Neural cell (in vitro differentiated cells): Measurements from ENCODE around the gene MAP1LC3B2. TPM values are rescaled to one million over a fixed set of nuclear protein-coding genes. Genes with fewer than 3 reads are reported as not detected.

Experiments
- H2AFZ ChIP-seq: fragments of 200-600, 300-800 bp; sonication (generic), shearing (Covaris generic); 2 replicates; pipeline ENCODE4 v1.6.0; 2014; ENCODE audit warnings: low read depth, mild to moderate bottlenecking, antibody characterized with exemption, low read length, moderate library complexity
- H3F3A ChIP-seq: fragments of 200-600 bp; shearing (Covaris generic); 2 replicates; pipeline ENCODE4 v1.6.1; 2016; ENCODE audit warnings: mild to moderate bottlenecking, moderate library complexity, mixed read lengths, antibody characterized with exemption, low read length; ENCODE audit not compliant: insufficient read depth, poor library complexity, severe bottlenecking
- H3K27ac ChIP-seq: fragments of 200-600, 300-800 bp; sonication (generic), shearing (Covaris generic); 2 replicates; pipeline ENCODE4 v1.5.1; 2014; ENCODE audit warnings: mild to moderate bottlenecking, low read length, moderate library complexity
- H3K27me3 ChIP-seq: fragments of 300-800, 200-600 bp; sonication (generic), shearing (Covaris generic); 2 replicates; pipeline ENCODE4 v1.6.0; 2014; ENCODE audit warnings: mild to moderate bottlenecking, low read depth, low read length, moderate library complexity; ENCODE audit not compliant: insufficient read depth
- H3K36me3 ChIP-seq: fragments of 300-800, 200-600 bp; sonication (generic), shearing (Covaris generic); 2 replicates; pipeline ENCODE4 v1.5.1; 2014; ENCODE audit warnings: mild to moderate bottlenecking, antibody characterized with exemption, low read length, moderate library complexity; ENCODE audit not compliant: insufficient read depth
- H3K4me2 ChIP-seq: fragments of 300-800, 200-600 bp; sonication (generic), shearing (Covaris generic); 2 replicates; pipeline ENCODE4 v1.6.0; 2014; ENCODE audit warnings: mild to moderate bottlenecking, low read length
- H3K4me3 ChIP-seq: fragments of 300-800, 200-600 bp; sonication (generic), shearing (Covaris generic); 2 replicates; pipeline ENCODE4 v1.5.1; 2014; ENCODE audit warnings: mild to moderate bottlenecking, low read length, moderate library complexity
- H3K79me2 ChIP-seq: fragments of 200-600 bp; shearing (Covaris generic); replicated peaks from 2 replicates; pipeline ENCODE4 v1.6.0; 2014; ENCODE audit warnings: mild to moderate bottlenecking, low read length, moderate library complexity; ENCODE audit not compliant: insufficient read depth
- H3K9ac ChIP-seq: fragments of 300-800, 200-600 bp; sonication (generic), shearing (Covaris generic); 2 replicates; pipeline ENCODE4 v1.6.1; 2016; ENCODE audit warnings: mild to moderate bottlenecking, low read length, mixed read lengths
- H3K9me2 ChIP-seq: fragments of 200-600 bp; shearing (Covaris generic); 2 replicates; pipeline ENCODE4 v1.6.1; 2016; ENCODE audit warnings: mild to moderate bottlenecking, low read length, mixed read lengths; ENCODE audit not compliant: insufficient read depth
- H3K9me3 ChIP-seq: fragments of 200-600, 300-800 bp; sonication (generic), shearing (Covaris generic); 2 replicates; pipeline ENCODE4 v1.6.1; 2016; ENCODE audit warnings: mild to moderate bottlenecking, mixed run types, low read length, moderate library complexity, mixed read lengths
- H4K20me1 ChIP-seq: fragments of 200-600 bp; shearing (Covaris generic); 2 replicates; pipeline ENCODE4 v1.6.1; 2016; ENCODE audit warnings: mild to moderate bottlenecking, mixed run types; ENCODE audit not compliant: insufficient read depth
- EP300 ChIP-seq: fragments of 450-650 bp; conservative IDR thresholded peaks from 2 replicates; pipeline ENCODE4 v1.6.1; 2014; ENCODE audit warnings: antibody characterized with exemption, mild to moderate bottlenecking, moderate library complexity; ENCODE audit not compliant: poor library complexity, severe bottlenecking
- EZH2 ChIP-seq: fragments of 200-600, 300-800 bp; shearing (Covaris generic), sonication (generic); IDR thresholded peaks from 2 replicates; pipeline ENCODE4 v1.6.1; 2014; ENCODE audit warnings: antibody characterized with exemption, low read length, borderline replicate concordance, mild to moderate bottlenecking; ENCODE audit not compliant: insufficient read depth, poor library complexity, severe bottlenecking
- MXI1 ChIP-seq: fragments of 450-650 bp; conservative IDR thresholded peaks from 2 replicates; pipeline ENCODE4 v1.6.1; 2014; ENCODE audit warnings: antibody characterized with exemption, mild to moderate bottlenecking; ENCODE audit not compliant: poor library complexity, severe bottlenecking
- POLR2AphosphoS5 ChIP-seq: IDR thresholded peaks from 2 replicates; pipeline ENCODE4 v1.6.1; 2012
- RAD21 ChIP-seq: fragments of 450-650 bp; conservative IDR thresholded peaks from 2 replicates; pipeline ENCODE4 v1.6.1; 2014; ENCODE audit warnings: antibody characterized with exemption, mild to moderate bottlenecking, moderate library complexity
- SMC3 ChIP-seq: fragments of 450-650 bp; conservative IDR thresholded peaks from 2 replicates; pipeline ENCODE4 v1.6.1; 2014; ENCODE audit warnings: antibody characterized with exemption, mild to moderate bottlenecking, moderate library complexity; ENCODE audit not compliant: poor library complexity
- TAF1 ChIP-seq: IDR thresholded peaks from 2 replicates; pipeline ENCODE4 v1.6.1; 2012; ENCODE audit warnings: low read depth
- polyA plus RNA-seq: library from polyadenylated mRNA; depleted of rRNA; stranded (reverse); fragments of >200 nt; gene quantifications from 2 replicates; pipeline ENCODE4 v1.2.3, GENCODE V29; 2014
- TF ChIP-seq, protein P1 (sequence below): IDR thresholded peaks from 2 replicates; pipeline ENCODE4 v1.6.1; 2012; ENCODE audit warnings: borderline replicate concordance
- TF ChIP-seq, protein P2 (sequence below): fragments of 450-650 bp; IDR thresholded peaks from 2 replicates; pipeline ENCODE4 v1.5.1; 2014; ENCODE audit warnings: antibody characterized with exemption, mild to moderate bottlenecking, moderate library complexity; ENCODE audit not compliant: poor library complexity, severe bottlenecking

The MAP1LC3B2 gene
- polyA plus RNA-seq, 1 donor from 2014 or later = 3.9 TPM

DNA sequence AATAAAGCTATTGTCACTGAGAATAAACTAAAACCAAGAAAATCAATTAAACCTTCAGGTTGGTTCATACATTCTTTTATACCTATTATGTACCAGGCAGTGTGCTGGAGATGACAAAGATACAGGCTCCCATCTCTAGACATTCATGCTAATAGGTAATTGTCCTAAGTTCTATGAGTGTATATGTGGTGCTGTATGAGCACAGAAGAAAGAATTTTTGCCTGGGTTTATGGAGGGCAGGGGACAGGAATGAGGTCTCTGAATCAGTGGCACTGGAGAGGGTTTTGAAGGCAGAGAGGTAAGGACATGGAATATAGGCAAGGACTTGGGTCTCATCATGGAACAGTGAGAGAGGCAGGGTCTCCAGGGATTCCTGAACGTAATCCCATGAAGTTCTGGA, 38.7 kb downstream of the MAP1LC3B2 start:
- TF ChIP-seq POLR2AphosphoS5 = no peak
- no peak for TF ChIP-seq MXI1
- no peak for TF ChIP-seq EZH2
- no peak for TF ChIP-seq SMC3
- TF ChIP-seq, protein P1, sequence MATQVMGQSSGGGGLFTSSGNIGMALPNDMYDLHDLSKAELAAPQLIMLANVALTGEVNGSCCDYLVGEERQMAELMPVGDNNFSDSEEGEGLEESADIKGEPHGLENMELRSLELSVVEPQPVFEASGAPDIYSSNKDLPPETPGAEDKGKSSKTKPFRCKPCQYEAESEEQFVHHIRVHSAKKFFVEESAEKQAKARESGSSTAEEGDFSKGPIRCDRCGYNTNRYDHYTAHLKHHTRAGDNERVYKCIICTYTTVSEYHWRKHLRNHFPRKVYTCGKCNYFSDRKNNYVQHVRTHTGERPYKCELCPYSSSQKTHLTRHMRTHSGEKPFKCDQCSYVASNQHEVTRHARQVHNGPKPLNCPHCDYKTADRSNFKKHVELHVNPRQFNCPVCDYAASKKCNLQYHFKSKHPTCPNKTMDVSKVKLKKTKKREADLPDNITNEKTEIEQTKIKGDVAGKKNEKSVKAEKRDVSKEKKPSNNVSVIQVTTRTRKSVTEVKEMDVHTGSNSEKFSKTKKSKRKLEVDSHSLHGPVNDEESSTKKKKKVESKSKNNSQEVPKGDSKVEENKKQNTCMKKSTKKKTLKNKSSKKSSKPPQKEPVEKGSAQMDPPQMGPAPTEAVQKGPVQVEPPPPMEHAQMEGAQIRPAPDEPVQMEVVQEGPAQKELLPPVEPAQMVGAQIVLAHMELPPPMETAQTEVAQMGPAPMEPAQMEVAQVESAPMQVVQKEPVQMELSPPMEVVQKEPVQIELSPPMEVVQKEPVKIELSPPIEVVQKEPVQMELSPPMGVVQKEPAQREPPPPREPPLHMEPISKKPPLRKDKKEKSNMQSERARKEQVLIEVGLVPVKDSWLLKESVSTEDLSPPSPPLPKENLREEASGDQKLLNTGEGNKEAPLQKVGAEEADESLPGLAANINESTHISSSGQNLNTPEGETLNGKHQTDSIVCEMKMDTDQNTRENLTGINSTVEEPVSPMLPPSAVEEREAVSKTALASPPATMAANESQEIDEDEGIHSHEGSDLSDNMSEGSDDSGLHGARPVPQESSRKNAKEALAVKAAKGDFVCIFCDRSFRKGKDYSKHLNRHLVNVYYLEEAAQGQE = no peak
- TF ChIP-seq RAD21 = no peak
- TF ChIP-seq, protein P2, sequence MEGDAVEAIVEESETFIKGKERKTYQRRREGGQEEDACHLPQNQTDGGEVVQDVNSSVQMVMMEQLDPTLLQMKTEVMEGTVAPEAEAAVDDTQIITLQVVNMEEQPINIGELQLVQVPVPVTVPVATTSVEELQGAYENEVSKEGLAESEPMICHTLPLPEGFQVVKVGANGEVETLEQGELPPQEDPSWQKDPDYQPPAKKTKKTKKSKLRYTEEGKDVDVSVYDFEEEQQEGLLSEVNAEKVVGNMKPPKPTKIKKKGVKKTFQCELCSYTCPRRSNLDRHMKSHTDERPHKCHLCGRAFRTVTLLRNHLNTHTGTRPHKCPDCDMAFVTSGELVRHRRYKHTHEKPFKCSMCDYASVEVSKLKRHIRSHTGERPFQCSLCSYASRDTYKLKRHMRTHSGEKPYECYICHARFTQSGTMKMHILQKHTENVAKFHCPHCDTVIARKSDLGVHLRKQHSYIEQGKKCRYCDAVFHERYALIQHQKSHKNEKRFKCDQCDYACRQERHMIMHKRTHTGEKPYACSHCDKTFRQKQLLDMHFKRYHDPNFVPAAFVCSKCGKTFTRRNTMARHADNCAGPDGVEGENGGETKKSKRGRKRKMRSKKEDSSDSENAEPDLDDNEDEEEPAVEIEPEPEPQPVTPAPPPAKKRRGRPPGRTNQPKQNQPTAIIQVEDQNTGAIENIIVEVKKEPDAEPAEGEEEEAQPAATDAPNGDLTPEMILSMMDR = no peak
- TF ChIP-seq TAF1 = no peak
- no peak for TF ChIP-seq EP300
- H3F3A ChIP-seq = no peaks in the 10 kb centered on the region
- H3K36me3 ChIP-seq = no peaks in the 10 kb centered on the region
- H3K4me2 ChIP-seq = no peak overlapping the region
- no peak overlapping the region for H3K9ac ChIP-seq
- no peaks in the 10 kb centered on the region for H3K9me2 ChIP-seq
- H2AFZ ChIP-seq = no peak overlapping the region
- no peaks in the 10 kb centered on the region for H3K79me2 ChIP-seq
- no peak overlapping the region for H3K27ac ChIP-seq
- H3K9me3 ChIP-seq = no peaks in the 10 kb centered on the region
- no peak overlapping the region for H3K4me3 ChIP-seq
- H3K27me3 ChIP-seq = no peaks in the 10 kb centered on the region
- H4K20me1 ChIP-seq = no peaks in the 10 kb centered on the region

DNA sequence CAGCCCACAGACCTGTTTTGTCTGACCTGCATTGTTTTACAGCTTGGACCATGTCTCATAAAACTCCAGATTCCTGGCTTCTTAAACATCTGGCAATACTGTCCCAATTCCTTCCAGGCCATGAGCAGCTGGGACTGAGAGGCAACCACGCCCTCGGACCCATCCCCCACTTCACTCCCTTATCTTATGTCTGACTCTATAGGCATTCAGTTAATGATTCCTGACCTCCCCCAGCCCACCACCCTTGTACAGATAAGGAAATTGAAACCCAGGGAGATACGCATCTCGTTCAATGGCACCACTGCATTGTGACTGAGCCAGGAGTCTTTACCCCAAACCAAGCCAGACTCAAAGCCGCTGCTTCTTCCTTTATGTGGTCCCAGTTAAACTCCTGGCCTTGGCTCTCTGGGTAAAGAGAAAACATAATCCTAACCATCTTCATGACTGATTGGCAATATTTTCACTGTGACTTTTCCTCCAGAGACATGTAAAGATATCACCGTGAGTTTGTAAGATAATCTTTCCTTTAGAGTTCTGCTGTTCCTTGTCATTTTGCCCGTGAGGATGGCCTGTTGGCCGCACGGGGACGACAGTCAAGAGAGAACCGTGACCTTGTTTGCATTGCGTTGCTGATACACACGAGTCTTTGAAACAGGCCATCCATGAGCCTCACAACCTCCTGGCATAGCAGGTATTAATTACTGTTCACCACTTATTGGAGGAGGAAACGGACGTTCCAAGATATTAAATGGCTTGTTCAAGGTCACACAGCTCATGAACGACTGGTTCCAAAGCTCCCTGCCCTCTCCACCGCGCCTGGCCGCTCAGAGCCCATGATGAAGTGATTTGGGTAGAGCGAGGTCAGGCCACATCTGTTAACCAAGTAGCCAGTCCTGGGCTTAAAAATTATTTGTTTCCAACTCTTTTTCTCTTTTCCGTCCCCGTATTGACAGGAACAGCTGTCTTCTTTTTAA, 39.4 kb downstream of the MAP1LC3B2 start:
- Histone ChIP-seq H3K9me3 (no peaks in the 10 kb centered on the region), H3K9ac (no peak overlapping the region), H4K20me1 (no peaks in the 10 kb centered on the region), H3K27ac (no peak overlapping the region), H3F3A (no peaks in the 10 kb centered on the region), H2AFZ (no peak overlapping the region), H3K4me3 (no peak overlapping the region), H3K79me2 (no peaks in the 10 kb centered on the region), H3K4me2 (no peak overlapping the region), H3K27me3 (no peaks in the 10 kb centered on the region), H3K9me2 (no peaks in the 10 kb centered on the region), H3K36me3 (no peaks in the 10 kb centered on the region)
- no peak for TF ChIP-seq TAF1
- TF ChIP-seq, protein P2 = no peak
- no peak for TF ChIP-seq EP300
- no peak for TF ChIP-seq MXI1
- no peak for TF ChIP-seq RAD21
- TF ChIP-seq, protein P1 = no peak
- TF ChIP-seq SMC3 = no peak
- TF ChIP-seq POLR2AphosphoS5 = no peak
- TF ChIP-seq EZH2 = no peak
